Skin epidermis (tissue), 12 donors: ENCODE measurements around the gene USP16.

Experiments used
- H3K27ac ChIP-seq, 21 experiments: fragments of 200-600 bp; sonication (generic) in 11 of 21; one replicate each; pipeline ENCODE4 v1.5.0; 2020; ENCODE audit warnings: mild to moderate bottlenecking in 3 of 21, inconsistent platforms in 2 of 21, moderate library complexity in 2 of 21
- H3K4me3 ChIP-seq, 7 experiments: fragments of 200-600 bp; sonication (generic) in 2 of 7; one replicate each; pipeline ENCODE4 v1.5.0; 2020; ENCODE audit warnings: inconsistent platforms in 2 of 7, mild to moderate bottlenecking in 2 of 7, moderate library complexity in 1 of 7

USP16 gene

DNA sequence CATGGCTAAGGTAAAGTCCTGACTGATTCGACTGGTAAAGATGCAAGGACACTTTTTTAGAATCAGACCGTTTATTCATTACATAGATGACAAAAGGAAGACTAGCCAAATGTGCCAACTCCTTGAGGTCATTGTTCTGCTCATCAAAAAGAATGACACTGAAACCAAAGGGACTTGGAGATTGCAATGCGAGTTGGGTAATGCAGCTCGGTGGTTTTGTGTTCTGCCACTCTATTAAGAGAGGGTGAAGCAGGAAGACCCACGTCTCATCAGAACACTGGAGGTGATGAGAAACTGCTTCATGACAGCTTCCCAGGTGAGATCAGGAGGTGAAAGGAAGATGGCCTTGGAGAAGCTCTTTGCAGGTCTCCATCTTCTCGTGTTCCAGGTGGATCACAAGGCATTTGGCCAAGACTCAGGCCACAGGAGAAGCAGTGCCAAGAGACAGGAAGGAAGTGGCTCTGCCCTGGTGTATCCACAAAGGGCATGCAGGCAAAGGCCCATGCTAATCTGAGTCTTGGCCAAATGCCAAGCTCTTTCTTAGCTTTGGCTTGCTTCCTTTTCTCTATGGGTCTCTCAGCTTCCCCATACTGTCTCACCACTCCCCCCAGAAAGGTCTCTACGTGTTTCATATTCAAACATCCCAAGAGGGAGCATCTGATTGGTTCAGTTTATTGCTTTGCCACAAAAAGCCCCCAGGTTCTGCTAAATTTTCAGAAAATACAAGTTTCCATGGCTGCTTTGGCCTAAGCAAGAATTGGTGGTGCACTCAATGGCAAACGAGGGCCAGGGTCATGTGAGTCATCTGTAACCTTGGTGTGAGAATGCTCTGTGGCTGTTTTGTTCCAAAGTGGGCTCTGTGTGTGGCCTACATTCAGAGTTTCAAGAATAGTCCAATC, 54.6 kb downstream of the USP16 start:
- peak overlapping the region in 14 of 21 experiments; percentile 10 to 85 (median 40) for H3K27ac ChIP-seq

DNA sequence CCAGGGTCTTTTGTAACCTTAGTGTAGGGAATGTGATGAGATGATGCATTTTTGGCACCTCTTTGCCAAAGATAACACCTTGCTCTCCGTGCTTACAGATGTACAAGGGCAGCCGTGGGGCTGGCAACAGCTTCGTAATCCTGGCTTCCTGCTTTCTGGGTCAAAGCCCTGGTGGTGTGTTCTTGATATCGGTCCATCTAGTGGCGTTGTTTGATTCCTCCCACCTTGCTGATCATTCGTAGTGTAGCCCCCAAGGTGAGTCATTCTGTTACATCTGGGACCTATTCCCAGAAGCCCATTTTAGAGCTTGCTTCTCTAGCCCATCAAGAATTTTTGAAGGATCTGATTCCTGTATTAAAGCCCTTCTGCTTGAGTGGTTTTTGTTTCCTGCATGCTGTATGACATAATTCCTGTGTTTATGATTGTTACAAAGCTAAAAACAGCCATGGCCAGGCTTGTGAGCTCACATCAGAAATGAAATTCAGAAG, 56.0 kb downstream of the USP16 start:
- Histone ChIP-seq H3K4me3 (no peak overlapping the region), H3K27ac (peak overlapping the region in 13 of 21 experiments; percentile 0 to 85 (median 51))

More for the DNA sequence above, 54.6 kb downstream of the USP16 start:
- no peak overlapping the region for H3K4me3 ChIP-seq

DNA sequence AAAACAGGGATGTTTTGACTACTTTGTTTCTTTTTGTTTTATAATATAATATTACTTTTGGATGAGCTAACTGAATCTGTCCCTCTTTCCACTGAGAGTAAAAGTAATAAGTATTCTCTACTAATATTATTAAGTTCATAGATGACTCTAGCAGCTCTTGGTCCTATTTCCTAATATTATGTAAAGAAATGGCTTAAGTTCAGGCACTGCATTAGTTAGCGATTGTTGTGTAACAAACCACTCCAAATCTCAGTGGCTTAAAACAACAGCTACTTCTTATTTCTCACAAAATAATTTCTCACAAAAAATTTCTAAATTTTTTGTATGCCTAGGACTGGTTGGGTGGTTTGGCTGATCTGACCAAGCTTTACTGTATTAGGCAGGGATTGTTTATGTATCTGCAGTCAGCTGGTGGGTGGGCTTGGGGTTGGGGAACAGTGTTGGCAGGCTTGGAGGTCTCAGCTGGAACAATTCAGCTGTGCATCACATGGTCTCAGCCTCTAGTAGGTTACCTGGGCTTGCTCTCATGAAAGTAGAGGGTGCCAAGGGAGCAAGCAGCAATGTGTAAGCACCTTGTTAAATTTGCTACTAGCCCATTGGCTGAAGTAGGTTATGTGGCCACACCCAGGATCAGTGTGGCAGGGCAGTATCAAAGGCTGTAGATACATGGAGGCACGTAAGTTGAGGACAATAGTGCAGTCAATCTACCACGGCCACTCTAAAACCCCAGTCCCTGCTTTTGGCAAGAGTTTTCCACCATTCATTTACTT, 57.8 kb downstream of the USP16 start:
- Histone ChIP-seq H3K4me3 (no peak overlapping the region), H3K27ac (no peak overlapping the region)

DNA sequence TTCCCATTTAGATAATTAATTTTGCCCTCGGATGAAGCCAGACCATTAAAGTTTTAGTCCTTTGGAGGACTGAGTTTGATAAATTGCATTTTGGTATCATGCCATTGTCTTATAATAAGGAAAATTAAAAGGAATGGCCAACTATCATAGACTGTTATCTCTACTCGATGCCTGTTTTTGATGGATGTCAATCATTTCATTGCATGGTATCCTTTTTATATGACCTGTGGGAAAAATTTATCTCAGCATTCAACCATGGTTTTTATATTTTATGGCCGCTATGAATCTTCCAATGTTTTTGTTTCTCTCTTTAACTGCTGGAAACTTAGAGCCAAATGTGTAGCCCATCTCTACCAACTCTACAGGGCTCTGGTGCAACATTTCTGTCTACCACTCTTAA, 58.8 kb downstream of the USP16 start:
- Histone ChIP-seq H3K27ac (no peak overlapping the region), H3K4me3 (no peak overlapping the region)

DNA sequence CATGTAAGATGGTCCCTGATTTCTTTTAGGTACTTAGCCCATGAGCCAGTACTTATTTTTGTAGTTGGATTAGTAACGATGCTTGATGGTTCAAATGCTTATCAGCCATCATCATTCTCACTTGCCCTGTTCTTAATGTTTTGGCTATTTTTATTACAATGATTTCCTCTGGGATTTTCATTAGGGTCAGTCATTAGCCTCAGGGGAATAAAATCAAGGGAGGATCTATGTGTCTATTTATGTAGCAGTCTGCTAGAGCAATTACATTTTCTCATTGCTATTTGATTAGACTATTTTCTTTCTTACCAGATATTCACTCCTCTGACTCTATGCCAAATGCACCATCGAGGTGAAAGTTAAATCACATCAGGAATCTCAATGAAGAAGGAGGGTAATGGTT, 59.9 kb downstream of the USP16 start:
- H3K4me3 ChIP-seq, result no peak overlapping the region

DNA sequence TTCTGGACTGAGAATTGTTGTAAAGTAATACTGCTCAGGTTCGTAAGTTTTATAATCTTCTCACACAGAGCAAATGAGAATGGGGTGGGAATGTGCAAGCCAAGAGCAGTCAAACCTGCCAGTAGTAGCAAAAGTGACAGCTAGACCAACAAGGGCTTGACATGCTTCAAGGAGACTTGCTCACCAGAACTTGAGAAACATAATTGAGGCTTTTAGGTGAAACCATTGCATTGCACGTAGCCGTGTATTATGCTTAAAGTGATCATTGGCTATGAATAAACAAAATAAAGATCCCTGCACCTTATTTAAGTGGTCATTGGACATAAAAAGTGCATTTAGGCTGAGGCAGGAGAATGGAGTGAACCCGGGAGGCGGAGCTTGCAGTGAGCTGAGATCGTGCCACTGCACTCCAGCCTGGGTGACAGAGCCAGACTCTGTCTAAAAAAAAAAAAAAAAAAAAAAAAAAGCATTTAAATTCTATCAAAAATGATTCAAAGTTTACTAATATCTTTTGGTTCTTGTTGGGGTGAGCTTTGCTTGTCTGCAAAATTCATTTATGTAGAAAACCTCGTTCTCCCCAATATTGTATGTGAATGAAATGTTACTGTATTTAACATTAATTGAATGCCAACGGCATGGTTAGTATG, 60.8 kb downstream of the USP16 start:
- H3K4me3 ChIP-seq, result no peak overlapping the region
- no peak overlapping the region for H3K27ac ChIP-seq

More for the DNA sequence above, 59.9 kb downstream of the USP16 start:
- H3K27ac ChIP-seq, result no peak overlapping the region

DNA sequence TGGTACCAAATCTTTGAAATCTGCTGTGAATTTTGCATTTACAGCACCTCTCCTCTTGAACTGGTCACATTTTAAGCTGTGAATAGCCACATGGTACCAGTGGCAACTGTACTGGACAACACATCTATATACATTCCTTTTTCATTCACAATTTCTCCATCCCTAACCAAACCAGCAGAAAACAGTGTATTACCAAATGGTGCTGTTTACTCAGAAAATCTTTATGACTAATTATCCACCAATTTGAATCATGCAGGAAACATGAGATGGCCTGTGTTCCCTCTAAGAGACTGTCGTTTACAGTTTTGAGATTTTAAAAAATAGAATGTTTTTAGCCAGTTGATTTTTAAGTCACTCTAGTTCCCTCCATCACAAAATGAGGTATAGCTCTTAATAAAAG, 66.6 kb downstream of the USP16 start:
- peak overlapping the region in 2 of 21 experiments; percentile 19 to 34 for H3K27ac ChIP-seq
- H3K4me3 ChIP-seq, result no peak overlapping the region

DNA sequence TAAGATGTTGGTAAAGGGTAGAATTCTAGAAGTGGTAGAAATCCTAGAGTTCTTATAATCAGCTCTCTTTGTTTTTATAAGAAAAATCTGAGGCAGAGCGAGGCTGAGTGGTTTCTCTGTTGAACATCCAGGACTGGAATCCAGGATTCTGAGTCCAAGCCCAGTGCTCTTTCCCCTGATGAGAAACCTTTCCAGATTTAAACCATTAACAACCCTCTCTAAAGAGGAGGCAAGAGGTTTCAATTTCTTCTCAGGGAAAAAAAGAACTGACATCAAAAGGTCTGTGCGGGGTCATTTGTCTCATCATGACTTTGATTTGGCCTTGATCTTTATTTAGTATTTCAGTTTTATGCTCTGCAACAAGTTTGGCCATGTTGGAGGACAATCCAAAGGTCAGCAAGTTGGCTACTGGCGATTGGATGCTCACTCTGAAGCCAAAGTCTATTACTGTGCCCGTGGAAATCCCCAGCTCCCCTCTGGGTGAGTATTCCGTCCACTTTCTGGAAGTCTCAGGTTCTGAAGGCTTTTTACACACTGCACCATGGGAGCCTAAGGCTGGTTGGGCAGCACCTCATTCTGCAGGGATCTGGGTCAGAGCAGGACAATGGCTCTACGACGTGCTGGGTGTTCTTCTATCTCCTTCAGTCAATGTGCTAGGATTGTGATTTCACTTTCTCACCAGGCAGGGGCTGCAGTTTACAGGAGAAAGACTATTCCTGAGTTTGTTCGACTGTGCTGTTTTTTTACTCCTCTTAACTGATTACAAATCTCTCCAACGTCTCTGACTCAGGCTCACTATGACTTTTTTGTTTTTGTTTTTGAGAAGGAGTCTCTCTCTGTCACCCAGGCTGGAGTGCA, 67.9 kb downstream of the USP16 start:
- H3K27ac ChIP-seq, result peak overlapping the region in 7 of 21 experiments; percentile 3 to 51 (median 20)

DNA sequence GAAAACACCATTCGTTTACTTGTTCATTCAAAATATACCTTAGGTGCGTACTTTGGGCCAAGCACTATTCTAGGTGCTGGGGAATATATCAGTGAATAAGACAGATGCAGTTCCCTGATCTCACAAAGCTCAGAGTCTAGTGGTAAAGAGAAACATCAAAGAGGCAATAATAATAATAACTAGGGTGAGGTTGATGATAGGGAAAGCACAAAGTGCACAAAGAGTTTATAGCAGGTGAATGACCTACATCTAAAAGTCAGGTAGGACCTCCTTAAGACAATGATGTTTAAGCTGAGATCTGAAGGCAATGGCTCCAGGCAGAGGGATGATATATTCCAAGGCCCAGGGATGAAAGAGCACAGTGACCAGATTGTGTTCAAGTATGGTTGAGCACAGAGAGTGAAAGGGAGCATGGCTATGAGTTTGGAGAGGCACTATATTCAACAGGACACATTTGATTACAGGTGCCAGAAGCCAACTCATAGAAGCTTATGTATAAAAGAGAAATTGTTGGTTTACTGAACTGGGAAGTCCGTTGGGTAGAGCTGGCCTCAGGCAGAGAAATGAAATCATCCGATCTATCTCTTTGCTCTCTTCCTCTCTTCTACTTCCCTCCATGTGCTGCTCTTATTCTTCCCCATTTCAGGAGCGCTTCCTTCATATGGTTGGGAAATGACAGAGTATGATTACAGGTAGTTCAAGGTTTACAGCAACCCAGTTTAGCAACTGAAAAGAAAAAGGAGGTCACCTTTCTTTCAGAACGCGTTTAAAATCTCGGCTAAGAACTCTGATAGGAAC, 71.9 kb downstream of the USP16 start:
- Histone ChIP-seq H3K27ac (no peak overlapping the region), H3K4me3 (no peak overlapping the region)

More for the DNA sequence above, 67.9 kb downstream of the USP16 start:
- H3K4me3 ChIP-seq, result no peak overlapping the region

DNA sequence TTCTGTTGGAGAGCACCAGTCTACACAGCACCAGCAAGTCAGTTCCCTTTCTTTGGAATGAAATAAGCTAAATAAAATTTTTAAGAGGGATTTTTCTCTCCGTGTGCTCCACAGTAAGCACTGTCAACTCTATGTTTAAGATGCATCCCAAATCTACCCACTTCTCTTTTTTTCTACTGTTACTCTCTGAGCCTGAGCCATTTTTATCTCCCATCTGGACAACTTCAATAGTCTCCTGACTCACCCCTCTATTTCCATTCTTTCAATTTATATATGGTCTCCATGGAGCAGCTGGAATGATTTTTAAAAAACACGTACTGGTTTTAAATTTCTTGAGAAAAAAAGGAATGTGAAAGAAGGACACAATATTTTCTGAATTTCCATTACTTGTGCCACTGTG, 73.7 kb downstream of the USP16 start:
- H3K4me3 ChIP-seq, result no peak overlapping the region
- no peak overlapping the region for H3K27ac ChIP-seq

DNA sequence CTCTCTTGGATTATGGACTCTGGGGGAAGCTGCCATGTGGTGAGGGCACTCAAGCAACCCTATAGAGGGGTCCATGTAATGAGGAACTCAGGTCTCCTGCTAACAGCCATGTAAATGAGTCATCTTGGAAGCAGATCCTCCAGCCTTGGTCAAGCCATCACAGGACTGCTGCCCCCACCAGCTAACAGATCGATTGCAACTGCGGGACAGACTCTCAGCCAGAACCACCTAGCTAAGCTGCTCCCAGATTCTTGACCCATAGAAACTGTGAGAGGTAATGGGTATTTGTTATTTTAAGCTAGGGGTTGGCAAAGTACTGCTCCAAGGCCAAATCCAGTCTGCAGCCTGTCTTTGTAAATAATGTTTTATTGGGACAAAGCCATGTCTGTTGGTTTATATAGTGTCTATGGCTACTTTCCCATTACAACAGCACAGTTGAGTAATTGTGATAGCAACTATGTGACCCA, 78.4 kb downstream of the USP16 start:
- H3K27ac ChIP-seq, result no peak overlapping the region
- H3K4me3 ChIP-seq, result no peak overlapping the region
